ENCODE measurements around the gene STPG4.
"Not testable (repeated sequence)": the region's sequence is repeated elsewhere in the genome, so short reads cannot be mapped to it uniquely, and the experiment has no call there.

DNA sequence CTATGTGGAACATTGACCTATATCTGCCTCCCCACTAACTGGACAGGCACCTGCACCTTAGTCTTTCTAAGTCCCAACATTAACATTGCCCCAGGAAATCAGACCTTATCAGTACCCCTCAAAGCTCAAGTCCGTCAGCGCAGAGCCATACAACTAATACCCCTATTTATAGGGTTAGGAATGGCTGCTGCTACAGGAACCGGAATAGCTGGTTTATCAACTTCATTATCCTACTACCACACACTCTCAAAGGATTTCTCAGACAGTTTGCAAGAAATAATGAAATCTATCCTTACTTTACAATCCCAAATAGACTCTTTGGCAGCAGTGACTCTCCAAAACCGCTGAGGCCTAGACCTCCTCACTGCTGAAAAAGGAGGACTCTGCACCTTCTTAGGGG is 48.9 kb downstream of the STPG4 start:
- TF ChIP-seq POLR2A (IDR thresholded peaks at IDR 0.05), result not testable (repeated sequence)
- TF ChIP-seq, protein P1, sequence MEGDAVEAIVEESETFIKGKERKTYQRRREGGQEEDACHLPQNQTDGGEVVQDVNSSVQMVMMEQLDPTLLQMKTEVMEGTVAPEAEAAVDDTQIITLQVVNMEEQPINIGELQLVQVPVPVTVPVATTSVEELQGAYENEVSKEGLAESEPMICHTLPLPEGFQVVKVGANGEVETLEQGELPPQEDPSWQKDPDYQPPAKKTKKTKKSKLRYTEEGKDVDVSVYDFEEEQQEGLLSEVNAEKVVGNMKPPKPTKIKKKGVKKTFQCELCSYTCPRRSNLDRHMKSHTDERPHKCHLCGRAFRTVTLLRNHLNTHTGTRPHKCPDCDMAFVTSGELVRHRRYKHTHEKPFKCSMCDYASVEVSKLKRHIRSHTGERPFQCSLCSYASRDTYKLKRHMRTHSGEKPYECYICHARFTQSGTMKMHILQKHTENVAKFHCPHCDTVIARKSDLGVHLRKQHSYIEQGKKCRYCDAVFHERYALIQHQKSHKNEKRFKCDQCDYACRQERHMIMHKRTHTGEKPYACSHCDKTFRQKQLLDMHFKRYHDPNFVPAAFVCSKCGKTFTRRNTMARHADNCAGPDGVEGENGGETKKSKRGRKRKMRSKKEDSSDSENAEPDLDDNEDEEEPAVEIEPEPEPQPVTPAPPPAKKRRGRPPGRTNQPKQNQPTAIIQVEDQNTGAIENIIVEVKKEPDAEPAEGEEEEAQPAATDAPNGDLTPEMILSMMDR (IDR thresholded peaks at IDR 0.05), result not testable (repeated sequence)

All from tibial nerve (tissue), 3 donors.